Retinal pigment epithelial cell (primary cell): ENCODE data around the gene PAX8.

Experiments
- DNase-seq: peaks from one replicate; pipeline ENCODE4 v3.0.0-alpha.2; 2010; ENCODE audit warnings: low read depth
- H3K4me3 ChIP-seq: 2 replicates; pipeline ENCODE4 v1.5.1; 2011; ENCODE audit warnings: mild to moderate bottlenecking, low read length, control low read depth, moderate library complexity
- TF ChIP-seq, protein P1 (sequence below): conservative IDR thresholded peaks from 2 replicates; pipeline ENCODE4 v1.5.1; 2011; ENCODE audit warnings: low read depth, low read length, control low read depth, inconsistent platforms

Gene PAX8

DNA sequence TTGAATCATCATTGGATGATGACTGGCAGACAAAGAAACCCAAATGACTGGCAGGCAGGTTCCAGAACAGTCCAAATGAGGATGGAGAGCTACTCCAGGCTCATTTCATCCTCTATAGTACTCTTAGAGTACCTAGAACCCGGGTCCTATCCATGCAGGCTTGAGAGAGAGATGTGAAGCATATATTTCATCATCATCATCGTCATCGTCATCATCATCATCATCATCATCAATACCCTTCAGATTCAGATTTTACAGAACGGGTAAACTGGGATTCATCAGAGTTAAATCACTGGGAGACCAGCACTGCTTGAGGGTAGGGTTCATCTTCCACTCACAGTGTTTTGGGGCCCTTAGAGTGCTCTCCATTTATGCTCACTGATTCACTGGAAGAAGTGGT is 52.3 kb downstream of the PAX8 start:
- H3K4me3 ChIP-seq, result no peak overlapping the region
- TF ChIP-seq, protein P1, sequence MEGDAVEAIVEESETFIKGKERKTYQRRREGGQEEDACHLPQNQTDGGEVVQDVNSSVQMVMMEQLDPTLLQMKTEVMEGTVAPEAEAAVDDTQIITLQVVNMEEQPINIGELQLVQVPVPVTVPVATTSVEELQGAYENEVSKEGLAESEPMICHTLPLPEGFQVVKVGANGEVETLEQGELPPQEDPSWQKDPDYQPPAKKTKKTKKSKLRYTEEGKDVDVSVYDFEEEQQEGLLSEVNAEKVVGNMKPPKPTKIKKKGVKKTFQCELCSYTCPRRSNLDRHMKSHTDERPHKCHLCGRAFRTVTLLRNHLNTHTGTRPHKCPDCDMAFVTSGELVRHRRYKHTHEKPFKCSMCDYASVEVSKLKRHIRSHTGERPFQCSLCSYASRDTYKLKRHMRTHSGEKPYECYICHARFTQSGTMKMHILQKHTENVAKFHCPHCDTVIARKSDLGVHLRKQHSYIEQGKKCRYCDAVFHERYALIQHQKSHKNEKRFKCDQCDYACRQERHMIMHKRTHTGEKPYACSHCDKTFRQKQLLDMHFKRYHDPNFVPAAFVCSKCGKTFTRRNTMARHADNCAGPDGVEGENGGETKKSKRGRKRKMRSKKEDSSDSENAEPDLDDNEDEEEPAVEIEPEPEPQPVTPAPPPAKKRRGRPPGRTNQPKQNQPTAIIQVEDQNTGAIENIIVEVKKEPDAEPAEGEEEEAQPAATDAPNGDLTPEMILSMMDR, result no peak
- DNase-seq, result no peak

DNA sequence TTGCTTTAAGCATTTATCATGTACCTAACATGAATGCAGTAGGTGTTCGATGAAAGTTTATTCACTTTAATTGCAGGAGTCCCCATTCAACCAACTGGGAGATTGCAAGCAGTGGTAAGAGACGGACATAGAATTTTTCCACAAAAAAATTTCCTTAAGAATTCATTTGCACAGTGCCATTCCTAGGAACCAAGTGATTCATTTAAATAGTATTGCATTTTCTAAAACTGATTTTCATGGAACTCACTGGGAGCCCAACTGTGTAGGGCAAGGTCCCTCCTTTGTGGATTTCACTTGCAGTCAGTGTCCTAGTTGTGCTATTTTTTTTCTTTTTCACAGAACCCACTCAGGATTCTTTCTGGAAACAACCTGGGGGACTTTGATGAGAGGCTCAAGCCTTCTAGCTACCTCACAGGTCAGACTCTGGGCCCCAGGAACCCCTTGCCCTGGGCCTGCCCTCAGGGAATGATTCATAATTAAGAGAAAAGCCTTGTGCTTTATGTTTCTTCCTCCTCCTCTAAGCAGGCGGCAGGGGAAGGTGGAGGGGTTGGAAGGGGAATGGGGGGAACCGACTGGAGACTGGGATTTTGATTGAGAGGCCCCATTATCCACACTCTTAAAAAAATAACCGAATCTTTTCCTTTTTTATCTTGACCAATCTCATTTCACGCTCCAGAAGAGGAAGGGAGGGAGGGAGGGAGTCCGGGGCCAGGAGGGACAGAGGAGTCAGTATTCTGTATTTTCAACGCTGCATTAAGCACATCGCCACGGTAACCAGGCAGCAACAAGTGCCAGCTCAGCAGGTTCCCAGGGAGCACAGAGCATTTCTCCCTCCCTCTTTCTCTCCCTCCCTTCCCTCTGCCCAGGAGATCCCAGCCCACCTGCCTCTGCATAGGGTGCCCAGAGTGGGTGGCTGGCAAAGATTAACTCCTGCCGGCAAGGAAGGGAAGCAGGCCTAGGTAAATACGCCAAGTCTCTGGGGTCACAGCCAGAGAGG is 53.2 kb downstream of the PAX8 start:
- H3K4me3 ChIP-seq, result no peak overlapping the region
- DNase-seq, result peak; percentile 91
- TF ChIP-seq, protein P1, result no peak

DNA sequence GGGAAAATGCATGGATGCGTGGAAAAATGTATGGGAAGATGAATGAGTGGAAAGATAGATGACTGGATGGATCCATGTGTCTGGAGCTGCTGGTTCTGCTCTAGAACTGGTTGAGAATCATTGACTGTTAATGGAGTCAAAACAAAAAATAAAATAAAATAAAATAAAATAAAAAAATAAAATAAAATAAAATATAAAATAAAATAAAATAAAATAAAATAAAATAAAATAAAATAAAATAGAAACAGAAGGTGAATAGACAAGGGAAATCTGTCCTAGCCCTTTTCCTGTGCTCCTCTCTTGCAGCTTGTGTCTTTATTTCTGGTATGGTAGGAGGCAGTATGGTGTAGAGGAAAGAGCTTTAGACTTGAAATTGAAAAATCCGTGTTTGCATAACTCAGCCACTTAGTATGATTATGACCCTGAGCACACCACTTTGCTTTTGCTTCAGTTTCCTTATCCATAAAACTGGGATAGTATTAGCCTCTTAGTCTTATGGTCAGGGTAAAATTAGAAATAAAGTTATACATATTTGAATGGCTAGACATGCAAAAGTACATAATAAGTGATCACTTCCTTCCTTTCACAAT is 54.0 kb downstream of the PAX8 start:
- TF ChIP-seq, protein P1, result no peak
- DNase-seq, result no peak
- no peak overlapping the region for H3K4me3 ChIP-seq

DNA sequence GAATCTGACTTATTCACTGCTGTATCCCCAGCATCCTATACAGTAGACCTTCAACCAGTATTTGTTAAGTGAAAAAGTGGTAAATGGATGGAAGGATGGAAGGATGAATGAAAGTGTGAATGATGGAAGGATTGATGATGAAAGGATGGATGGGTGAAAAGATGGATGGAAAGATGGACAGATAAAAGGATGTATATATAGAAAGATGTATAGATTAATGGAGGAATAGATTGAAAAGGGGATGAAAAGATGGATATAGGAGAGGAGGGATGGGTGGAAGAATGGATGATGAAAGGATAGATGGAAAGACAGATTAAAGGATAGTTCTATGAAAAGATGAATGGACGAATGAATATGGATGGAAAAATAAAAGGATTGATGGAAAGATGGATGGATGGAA is 54.9 kb downstream of the PAX8 start:
- TF ChIP-seq, protein P1, result no peak
- DNase-seq, result no peak
- no peak overlapping the region for H3K4me3 ChIP-seq

DNA sequence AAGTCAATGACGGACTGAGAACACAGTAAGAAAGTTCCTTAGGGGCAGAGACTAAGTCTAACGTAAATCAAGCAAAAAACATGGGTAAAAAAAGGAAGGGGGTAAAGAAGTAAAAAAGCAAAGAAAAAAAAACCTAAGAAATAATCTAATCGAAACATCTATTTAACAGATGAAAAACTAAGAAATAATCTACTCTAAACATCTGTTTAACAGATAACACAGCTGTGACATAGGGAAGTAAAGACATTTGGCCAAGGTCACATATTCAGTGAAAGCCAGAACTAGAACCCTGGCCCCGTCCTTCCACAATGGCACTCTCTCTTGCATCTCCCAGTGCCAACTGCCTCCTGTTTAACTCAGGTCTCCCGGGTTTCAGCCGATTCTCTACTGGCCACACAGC is 56.9 kb downstream of the PAX8 start:
- DNase-seq, result no peak
- no peak overlapping the region for H3K4me3 ChIP-seq
- TF ChIP-seq, protein P1, result no peak

DNA sequence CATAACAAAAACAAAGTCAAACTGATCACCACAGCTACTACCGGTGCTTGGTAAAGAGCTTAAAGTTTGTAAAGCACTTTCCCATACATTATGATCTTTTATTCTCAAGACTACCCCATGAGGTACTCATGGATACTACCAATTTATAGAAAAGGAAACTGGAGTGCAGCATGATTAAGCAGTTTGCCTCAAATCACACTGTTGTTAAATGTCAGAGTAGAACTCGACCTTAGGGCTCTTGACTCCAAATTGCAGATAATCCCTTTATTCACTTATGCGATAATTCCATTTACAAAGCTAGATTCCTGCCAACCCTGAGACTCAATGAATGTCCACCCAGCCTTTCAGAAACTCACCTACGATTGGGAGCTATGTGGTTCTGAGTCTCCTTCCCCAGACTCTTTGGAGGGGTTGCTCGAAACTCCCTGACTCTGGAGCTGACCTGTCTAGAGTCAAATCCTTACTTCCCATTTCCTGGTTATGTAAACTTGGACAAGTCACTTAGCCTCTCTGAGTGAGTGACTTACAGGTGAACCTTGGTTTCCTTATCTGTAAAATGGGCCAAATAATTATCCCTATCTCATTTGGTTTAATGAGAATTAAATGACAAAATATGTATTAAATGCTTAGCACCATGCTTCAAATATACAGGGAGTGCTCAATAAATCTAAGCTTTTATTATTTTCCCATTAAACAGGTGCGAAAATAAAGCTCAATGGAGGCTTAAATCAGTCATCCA is 57.6 kb downstream of the PAX8 start:
- no peak for DNase-seq
- no peak overlapping the region for H3K4me3 ChIP-seq
- TF ChIP-seq, protein P1, result no peak
